ENCODE measurements around the gene MGAT5. TPM values are rescaled to one million over a fixed set of nuclear protein-coding genes. Genes with fewer than 3 reads are reported as not detected.

MGAT5 gene
- total and polyA plus RNA-seq, 8 donors, result 2.9 to 36.9 (median 19.6) TPM

GRCh38 chr2:134248913-134249312, 5.0 kb upstream of the MGAT5 start:
- intact Hi-C loops (cut with DNase I), result loop anchor here in 2 of 3 donors (10.0 kb wide), 2 partner anchors 124 to 134 kb away; no protein-coding TSS in a partner anchor
- WGBS, 2 donors, result 84 to 92% methylated on average over 2 of the region's 2 CpGs
- TF ChIP-seq CTCF (IDR thresholded peaks at IDR 0.05), result no peak
- DNase-seq (no peak), ATAC-seq (no peak), FAIRE-seq (no peak)
- H3K4me3 ChIP-seq, result no peak overlapping the region
- H3K4me1 ChIP-seq, result peaks cover 4 to 8% (median 5%) of the 10 kb centered on the region in 3 donors
- H3K9me3 ChIP-seq, result no peaks in the 10 kb centered on the region
- no peaks in the 10 kb centered on the region for H3K27me3 ChIP-seq
- no peak overlapping the region for H3K27ac ChIP-seq
- no peaks in the 10 kb centered on the region for H3K36me3 ChIP-seq

GRCh38 chr2:134249755-134250154, 4.1 kb upstream of the MGAT5 start:
- 92 to 98% methylated on average over 2 of the region's 2 CpGs for WGBS, 2 donors
- FAIRE-seq (no peak), DNase-seq (no peak), ATAC-seq (no peak)
- Histone ChIP-seq H3K9me3 (no peaks in the 10 kb centered on the region), H3K27ac (no peak overlapping the region), H3K4me1 (peaks cover 4 to 15% (median 5%) of the 10 kb centered on the region in 3 donors), H3K27me3 (no peaks in the 10 kb centered on the region), H3K36me3 (no peaks in the 10 kb centered on the region), H3K4me3 (no peak overlapping the region)
- no peak for TF ChIP-seq CTCF (IDR thresholded peaks at IDR 0.05)
- intact Hi-C loops (cut with DNase I), result loop anchor here in 2 of 3 donors (10.0 kb wide), 2 partner anchors 125 to 135 kb away; no protein-coding TSS in a partner anchor

- intact Hi-C loops (cut with DNase I), result no loop called here
- no peak overlapping the region for H3K4me3 ChIP-seq
- H3K36me3 ChIP-seq, result no peaks in the 10 kb centered on the region
- H3K27ac ChIP-seq, result no peak overlapping the region
- no peak for FAIRE-seq
- peaks cover 0 to 11% (median 5%) of the 10 kb centered on the region in 3 donors for H3K4me1 ChIP-seq
- H3K9me3 ChIP-seq, result no peaks in the 10 kb centered on the region
- no peaks in the 10 kb centered on the region for H3K27me3 ChIP-seq
- 88 to 91% methylated on average over 8 of the region's 8 CpGs for WGBS, 2 donors
- ATAC-seq, result no peak
- no peak for TF ChIP-seq CTCF (IDR thresholded peaks at IDR 0.05)
- DNase-seq, result no peak
Observed at GRCh38 chr2:134250840-134251461, 2.9 kb upstream of the MGAT5 start.

GRCh38 chr2:134252092-134252750, 1.7 kb upstream of the MGAT5 start:
- no peak for TF ChIP-seq CTCF (IDR thresholded peaks at IDR 0.05)
- FAIRE-seq, result no peak
- 90 to 93% methylated on average over 4 of the region's 4 CpGs for WGBS, 2 donors

More at GRCh38 chr2:134252092-134252750, 1.7 kb upstream of the MGAT5 start:
- Histone ChIP-seq H3K4me3 (no peak overlapping the region), H3K27me3 (no peaks in the 10 kb centered on the region), H3K9me3 (no peaks in the 10 kb centered on the region), H3K4me1 (peaks cover 0 to 11% (median 5%) of the 10 kb centered on the region in 3 donors), H3K36me3 (no peaks in the 10 kb centered on the region), H3K27ac (no peak overlapping the region)
- ATAC-seq (no peak), DNase-seq (no peak)
- intact Hi-C loops (cut with DNase I), result no loop called here

Data from pancreas (tissue), 10 donors.